Chondrocyte (in vitro differentiated cells): ENCODE data around the gene IVL. TPM values are rescaled to one million over a fixed set of nuclear protein-coding genes. Genes with fewer than 3 reads are reported as not detected.

Experiments used
- DNase-seq: peaks from one replicate; pipeline ENCODE4 v3.0.0; 2021; ENCODE audit warnings: mixed read lengths, low spot score
- H3K27ac Mint-ChIP-seq: one replicate; pipeline ENCODE4 v1.8.0; 2021; ENCODE audit warnings: mild to moderate bottlenecking, moderate library complexity, mixed read lengths; ENCODE audit not compliant: unreplicated experiment
- H3K27me3 Mint-ChIP-seq: 2 replicates; pipeline ENCODE4 v1.8.0; 2021; ENCODE audit warnings: low read depth, mixed read lengths
- H3K36me3 Mint-ChIP-seq: 2 replicates; pipeline ENCODE4 v1.8.0; 2021; ENCODE audit warnings: low read depth, mixed read lengths
- H3K4me1 Mint-ChIP-seq: 2 replicates; pipeline ENCODE4 v1.8.0; 2021; ENCODE audit warnings: low read depth, mild to moderate bottlenecking, mixed read lengths
- H3K4me3 Mint-ChIP-seq: one replicate; pipeline ENCODE4 v1.8.0; 2021; ENCODE audit warnings: mild to moderate bottlenecking, moderate library complexity, mixed read lengths; ENCODE audit not compliant: unreplicated experiment
- H3K9me3 Mint-ChIP-seq: 2 replicates; pipeline ENCODE4 v1.8.0; 2021; ENCODE audit warnings: low read depth, mixed read lengths
- CTCF ChIP-seq: fragments of 200-600 bp; sonication (generic); IDR thresholded peaks from 2 replicates; pipeline ENCODE4 v1.5.0; 2021; ENCODE audit warnings: antibody characterized with exemption, mild to moderate bottlenecking, moderate library complexity
- total RNA-seq: library from RNA; stranded (reverse); gene quantifications from 3 replicates; pipeline ENCODE4 v1.2.1, GENCODE V29; 2021

Gene IVL
- total RNA-seq, 1 donor from 2014 or later: not detected

GRCh38 chr1:152876827-152877226 is 31.5 kb upstream of the IVL start:
- H3K36me3 Mint-ChIP-seq: no peaks in the 10 kb centered on the region
- no peak overlapping the region for H3K4me3 Mint-ChIP-seq
- H3K4me1 Mint-ChIP-seq: peaks cover 5% of the 10 kb centered on the region
- no peak for TF ChIP-seq CTCF
- H3K27ac Mint-ChIP-seq: no peak overlapping the region
- H3K9me3 Mint-ChIP-seq: no peaks in the 10 kb centered on the region
- no peak for DNase-seq
- peaks cover 5% of the 10 kb centered on the region for H3K27me3 Mint-ChIP-seq

- Mint-ChIP-seq H3K9me3 (no peaks in the 10 kb centered on the region), H3K4me3 (no peak within 1 kb of the TSS), H3K4me1 (peaks cover 5% of the 10 kb centered on the region), H3K27me3 (peaks cover 5% of the 10 kb centered on the region), H3K27ac (no peak within 1 kb of the TSS), H3K36me3 (no peaks in the 10 kb centered on the region)
- no peak for DNase-seq
- TF ChIP-seq CTCF: peak; percentile 9
These were observed 30.3 kb upstream of the IVL start, which contains the start of gene SMCP for GRCh38 chr1:152878042-152878441. Gene SMCP, plus strand, starts transcription at chr1:152878322. Its CDS starts 6,101 bp downstream, at chr1:152884423.

GRCh38 chr1:152879559-152880198 is 28.7 kb upstream of the IVL start:
- no peak overlapping the region for H3K27ac Mint-ChIP-seq
- H3K27me3 Mint-ChIP-seq: peaks cover 5% of the 10 kb centered on the region
- TF ChIP-seq CTCF: no peak
- no peaks in the 10 kb centered on the region for H3K36me3 Mint-ChIP-seq
- H3K9me3 Mint-ChIP-seq: no peaks in the 10 kb centered on the region
- H3K4me1 Mint-ChIP-seq: no peaks in the 10 kb centered on the region
- DNase-seq: no peak
- H3K4me3 Mint-ChIP-seq: no peak overlapping the region

GRCh38 chr1:152880316-152880715 is 28.0 kb upstream of the IVL start:
- H3K4me3 Mint-ChIP-seq: no peak overlapping the region
- TF ChIP-seq CTCF: no peak
- DNase-seq: no peak
- H3K9me3 Mint-ChIP-seq: no peaks in the 10 kb centered on the region
- H3K36me3 Mint-ChIP-seq: no peaks in the 10 kb centered on the region
- no peak overlapping the region for H3K27ac Mint-ChIP-seq
- H3K27me3 Mint-ChIP-seq: peaks cover under 1% of the 10 kb centered on the region
- H3K4me1 Mint-ChIP-seq: no peaks in the 10 kb centered on the region

- Mint-ChIP-seq H3K4me3 (no peak overlapping the region), H3K27ac (no peak overlapping the region), H3K36me3 (no peaks in the 10 kb centered on the region), H3K4me1 (no peaks in the 10 kb centered on the region), H3K27me3 (no peaks in the 10 kb centered on the region), H3K9me3 (no peaks in the 10 kb centered on the region)
- no peak for DNase-seq
- TF ChIP-seq CTCF: no peak
These were observed 27.4 kb upstream of the IVL start for GRCh38 chr1:152880907-152881306.
